HG02852 (cell line): ENCODE results near the gene ANKRD2.
"Not testable (repeated sequence)": the region's sequence is repeated elsewhere in the genome, so short reads cannot be mapped to it uniquely, and the experiment has no call there.

Source experiments
- ATAC-seq: cut with Tn5 transposase; IDR thresholded peaks from one replicate; pipeline ENCODE4 v1.9.1; 2021; ENCODE audit warnings: mild to moderate bottlenecking, moderate library complexity; ENCODE audit not compliant: unreplicated experiment

The ANKRD2 gene, protein sequence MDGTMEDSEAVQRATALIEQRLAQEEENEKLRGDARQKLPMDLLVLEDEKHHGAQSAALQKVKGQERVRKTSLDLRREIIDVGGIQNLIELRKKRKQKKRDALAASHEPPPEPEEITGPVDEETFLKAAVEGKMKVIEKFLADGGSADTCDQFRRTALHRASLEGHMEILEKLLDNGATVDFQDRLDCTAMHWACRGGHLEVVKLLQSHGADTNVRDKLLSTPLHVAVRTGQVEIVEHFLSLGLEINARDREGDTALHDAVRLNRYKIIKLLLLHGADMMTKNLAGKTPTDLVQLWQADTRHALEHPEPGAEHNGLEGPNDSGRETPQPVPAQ

DNA sequence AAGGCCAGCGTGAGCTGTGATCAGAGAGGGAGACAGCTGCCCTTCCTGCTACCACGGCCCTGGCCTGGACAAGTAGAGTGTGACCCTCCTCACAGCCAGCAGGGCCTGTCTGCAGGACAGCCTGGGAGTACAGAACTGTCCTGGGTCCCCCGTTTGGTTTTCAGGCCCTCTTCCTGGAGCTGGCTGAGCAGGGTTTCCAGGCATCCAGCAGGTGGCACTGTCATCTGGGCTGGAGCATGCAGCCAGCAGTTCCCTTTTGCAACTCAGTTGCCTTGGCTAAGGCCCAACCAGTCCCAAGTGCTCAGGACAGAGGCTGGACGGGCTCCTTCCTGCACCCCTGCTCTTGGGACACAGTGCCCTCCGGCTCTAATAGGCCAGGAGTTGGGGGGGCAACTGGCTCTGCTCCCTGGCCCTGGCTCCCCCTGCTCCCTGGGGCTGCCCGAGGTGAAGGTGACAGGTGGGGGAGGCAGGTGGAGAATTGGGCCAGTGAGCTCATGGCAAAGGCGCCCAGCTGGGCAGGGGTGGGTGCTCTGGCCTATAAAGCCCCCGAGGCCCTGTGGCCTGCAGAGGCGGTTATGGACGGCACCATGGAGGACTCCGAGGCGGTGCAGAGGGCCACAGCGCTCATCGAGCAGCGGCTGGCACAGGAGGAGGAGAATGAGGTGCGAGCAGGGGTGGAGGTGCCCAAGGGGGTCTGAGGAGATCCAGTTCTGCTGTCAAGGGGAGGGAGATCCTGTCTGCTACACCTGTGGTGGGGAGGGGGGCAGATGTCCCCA lies at the start of gene ANKRD2:
TSS of gene ANKRD2 (plus strand) at position 566 of the 776 bp plus-strand sequence. CDS start at position 576, 10 bp downstream.
- ATAC-seq = no peak

DNA sequence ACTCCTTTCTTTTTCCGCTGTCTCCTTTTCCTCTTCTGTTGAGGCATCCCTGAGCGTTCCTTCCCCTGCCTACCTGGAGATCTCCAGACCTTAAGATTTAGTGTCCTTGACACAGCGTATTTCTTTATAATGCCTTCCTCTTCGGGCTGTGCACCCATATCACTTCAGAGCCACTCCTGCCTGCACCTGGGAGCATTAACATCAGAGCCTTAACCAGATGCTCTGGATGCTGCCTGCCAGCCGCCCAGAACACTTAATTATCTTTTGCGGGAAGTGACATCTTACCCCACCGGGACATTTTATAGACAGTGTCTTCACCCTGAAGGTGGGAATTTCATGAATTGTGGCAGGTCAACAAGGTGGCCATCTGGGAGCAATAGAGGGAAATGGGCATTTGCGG lies 49.6 kb upstream of the ANKRD2 start:
- no peak for ATAC-seq

DNA sequence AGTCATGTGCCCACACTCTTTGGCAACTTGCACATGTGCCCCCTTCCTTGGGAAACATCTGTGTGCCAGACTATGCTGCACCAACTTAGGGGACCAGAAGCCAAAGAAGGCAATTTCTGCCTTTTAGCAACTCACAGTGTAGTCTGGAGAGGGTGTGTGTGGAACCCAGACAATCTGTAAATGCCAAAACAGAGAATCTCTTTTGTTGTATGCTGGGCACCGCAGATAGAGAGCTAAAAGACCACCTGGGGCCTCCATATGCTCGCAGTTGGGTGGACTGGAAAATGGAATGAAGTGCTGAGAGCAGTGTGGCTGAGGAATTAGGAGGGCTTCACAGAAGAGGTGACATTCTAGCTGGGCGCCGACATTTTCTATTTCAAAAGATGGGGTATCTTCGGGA lies 47.5 kb upstream of the ANKRD2 start:
- no peak for ATAC-seq

DNA sequence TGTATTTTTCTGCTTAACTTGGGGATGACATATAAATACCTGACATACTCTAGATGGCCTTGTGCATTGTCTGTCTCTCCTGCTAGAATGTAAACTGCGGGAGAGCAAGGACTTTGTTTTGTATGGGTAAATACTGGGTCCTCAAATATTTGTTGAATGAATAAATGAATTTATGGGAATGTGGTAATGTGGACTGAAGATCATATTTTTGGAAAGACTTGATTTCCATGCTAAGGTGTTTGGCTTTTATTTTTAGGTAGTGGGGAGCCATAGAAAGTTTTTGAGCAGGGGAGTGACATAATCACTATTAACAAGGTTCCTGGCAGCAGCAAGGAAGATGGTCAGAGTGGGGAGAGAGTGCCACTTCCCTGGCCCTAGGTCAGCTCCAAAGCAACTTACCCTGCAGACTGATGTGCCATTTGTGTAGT lies 46.9 kb upstream of the ANKRD2 start:
- no peak for ATAC-seq

DNA sequence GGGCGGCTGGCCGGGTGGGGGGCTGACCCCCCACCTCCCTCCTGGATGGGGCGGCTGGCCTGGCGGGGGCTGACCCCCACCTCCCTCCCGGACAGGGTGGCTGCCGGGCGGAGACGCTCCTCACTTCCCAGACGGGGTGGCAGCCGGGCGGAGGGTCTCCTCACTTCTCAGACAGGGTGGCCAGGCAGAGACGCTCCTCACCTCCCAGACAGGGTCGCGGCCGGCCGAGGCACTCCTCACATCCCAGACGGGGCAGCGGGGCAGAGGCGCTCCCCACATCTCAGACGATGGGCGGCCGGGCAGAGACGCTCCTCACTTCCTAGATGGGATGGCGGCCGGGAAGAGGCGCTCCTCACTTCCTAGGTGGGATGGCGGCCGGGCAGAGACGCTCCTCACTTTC lies 43.7 kb upstream of the ANKRD2 start:
- ATAC-seq = not testable (repeated sequence)

DNA sequence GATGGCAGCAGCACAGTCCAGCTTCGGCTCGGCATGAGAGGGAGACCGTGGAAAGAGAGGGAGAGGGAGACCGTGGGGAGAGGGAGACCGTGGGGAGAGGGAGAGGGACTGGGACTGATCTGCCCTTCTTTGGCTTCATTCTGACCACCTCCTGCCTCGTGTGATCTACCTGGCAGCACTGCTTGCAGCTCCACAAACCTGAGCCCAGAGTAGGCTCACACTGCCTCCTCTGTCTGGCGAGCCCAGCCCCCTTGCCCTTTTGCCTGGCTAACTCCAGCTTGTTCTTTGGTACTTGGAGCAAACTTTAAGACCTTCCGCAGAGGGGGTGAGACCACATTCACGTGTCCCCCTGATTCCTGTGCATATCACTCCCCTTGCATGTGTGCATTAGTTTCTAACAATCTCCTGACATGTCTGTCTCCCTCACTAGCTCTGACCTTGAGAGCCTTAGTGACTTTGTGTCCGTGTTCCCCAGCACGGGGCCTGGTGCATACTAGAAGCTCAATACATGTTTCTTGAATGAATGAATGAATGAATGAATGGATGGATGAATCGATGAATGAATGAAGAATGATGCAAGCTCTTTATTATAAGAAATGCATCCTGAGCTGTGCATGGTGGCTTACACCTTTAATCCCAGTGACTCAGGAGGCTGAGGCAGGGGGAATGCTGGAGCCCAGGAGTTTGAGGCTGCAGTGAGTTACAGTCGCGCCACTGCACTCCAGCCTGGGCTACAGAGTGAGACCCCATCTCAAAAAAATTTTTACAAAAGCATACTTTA lies 42.7 kb upstream of the ANKRD2 start:
- ATAC-seq = no peak

DNA sequence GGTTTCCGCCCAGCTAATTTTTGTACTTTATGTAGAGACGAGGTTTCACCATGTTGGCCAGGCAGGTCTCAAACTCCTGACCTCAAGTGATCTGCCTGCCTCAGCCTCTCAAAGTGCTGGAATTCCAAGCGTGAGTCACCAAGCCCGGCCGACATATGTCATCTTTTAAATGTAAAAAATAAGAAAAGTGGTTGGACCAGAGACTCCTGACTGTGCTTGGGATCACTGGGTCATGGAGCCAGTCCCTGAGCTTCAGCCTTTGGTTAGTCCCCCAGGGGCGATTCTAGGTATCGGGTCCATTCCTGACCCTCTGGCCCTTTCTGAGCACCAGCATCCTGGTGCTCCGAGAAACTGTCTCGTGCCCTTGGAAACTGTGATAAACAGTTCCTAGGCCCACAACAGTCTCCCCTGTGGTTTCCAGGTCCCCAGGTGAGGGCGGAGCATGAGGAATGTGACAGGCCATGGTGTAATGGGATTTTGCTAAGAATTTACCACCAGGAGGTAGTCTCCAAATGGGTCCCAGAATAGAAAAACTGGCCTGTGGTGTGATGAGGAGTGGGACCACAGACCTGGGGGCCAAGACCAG lies 41.1 kb upstream of the ANKRD2 start:
- ATAC-seq = no peak

DNA sequence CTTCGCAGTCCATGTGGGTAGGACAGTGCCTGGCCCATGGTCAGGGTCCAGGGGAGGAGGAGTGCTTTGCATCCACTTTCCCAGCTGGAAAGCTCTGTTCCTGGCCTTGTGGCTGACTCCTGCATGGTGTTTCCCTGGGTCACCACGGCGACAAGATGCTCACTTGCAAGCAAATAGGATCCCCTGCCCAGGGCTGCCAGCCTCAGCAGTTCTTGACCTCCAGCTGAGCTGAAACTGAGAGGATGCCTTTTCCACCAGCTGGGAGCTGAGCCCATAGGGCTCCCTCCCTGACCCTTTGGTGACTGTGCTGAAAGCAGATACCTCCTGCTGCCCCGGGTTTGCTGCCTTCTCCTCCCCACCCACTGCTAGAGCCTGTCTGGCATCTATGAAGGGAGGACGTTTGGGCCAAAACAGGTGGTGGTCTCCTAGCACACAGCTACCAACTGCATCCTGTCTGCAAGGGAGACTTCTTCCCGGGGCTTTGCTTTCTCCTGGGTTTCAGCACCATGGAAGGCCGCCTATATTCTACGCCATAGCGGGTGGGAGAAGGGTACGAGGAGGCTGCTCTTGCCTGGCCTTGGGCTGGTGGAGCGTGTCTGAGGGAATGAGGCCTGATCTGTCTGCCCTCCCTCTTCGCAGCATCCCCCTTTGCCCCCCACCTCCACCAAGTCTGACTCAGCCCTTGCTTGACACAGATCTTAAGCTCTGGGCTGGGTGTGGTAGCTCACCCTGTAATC lies 39.5 kb upstream of the ANKRD2 start:
- no peak for ATAC-seq

DNA sequence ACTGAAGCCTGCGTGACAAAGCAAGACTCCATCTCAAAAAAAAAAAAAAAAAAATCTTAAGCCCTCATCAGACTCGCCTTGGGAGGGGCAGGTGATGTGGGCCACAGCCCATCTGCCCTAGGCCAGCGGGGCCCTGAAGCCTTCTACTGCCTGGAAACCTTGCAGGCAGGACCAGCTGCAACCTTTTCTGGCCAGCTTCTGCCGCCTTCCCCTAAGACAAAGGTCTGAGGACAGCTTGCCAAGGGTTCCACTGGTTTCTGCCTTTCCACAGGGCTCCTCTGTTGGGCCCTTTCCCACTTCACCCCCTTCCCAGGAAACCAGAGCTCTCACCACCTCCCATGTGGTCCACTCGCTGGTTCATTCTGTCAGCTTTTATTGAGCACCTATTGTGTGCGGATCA lies 38.7 kb upstream of the ANKRD2 start:
- ATAC-seq = no peak

DNA sequence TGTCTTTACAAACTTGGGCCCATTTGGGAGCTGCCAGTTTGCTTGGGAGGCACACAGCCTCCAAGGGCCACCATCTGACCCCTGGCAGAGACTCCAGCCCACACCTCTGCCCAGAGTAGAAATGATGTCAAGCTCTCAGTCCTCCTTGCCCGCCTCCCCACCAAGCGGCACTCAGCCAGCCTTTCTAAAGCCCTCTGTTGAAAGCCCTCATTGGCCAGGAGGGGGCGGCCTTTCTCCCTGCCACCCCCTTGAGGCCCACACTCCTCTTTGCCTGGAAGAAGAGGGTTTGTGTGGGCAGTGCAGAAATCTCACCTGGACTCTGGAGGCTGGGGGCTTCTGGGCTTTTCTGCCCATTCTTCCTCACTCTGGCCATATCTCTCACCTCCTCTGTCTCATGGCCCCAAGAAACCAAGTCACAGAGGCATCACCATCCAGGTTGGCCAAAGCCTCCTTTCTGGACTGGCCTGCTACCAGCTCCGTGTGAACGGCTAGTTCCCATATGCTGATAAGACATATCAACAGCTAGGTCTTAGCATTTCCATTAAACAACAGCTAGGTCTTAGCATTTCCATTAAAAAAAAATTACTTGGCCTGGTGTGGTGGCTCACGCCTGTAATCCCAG lies 37.7 kb upstream of the ANKRD2 start:
- no peak for ATAC-seq

DNA sequence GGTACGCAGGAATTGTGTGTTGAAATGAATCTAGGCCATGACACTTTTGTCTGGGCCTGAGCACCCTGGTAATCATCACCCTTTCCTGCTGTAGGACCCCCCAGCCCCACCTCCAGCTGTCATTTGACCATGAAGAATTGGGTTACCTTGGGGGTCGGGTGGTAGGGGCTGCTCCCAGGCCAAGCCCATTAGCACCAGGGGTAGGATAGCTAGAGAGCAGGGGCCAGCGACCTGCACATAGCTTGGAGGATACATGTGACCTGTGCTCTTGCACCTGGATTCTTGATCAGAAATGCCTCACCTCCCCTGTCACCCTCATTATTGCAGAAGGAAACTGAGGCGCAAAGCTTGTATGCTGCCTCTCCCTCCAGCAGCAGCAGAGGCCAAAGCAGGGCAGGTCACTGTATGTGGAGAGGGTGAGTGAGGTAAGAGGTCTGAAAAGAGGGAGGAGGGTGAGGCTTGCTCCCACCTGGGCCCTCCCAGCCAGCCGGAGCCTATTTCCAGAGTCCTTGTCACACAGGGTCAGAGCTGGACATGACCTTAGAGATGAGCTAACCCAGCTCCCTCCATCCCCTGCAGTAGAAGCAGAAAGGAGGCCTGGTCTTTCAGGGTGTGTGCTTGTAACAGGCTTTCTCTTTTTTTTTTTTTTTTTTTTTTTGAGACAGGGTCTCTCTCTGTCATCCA lies 35.3 kb upstream of the ANKRD2 start:
- no peak for ATAC-seq

DNA sequence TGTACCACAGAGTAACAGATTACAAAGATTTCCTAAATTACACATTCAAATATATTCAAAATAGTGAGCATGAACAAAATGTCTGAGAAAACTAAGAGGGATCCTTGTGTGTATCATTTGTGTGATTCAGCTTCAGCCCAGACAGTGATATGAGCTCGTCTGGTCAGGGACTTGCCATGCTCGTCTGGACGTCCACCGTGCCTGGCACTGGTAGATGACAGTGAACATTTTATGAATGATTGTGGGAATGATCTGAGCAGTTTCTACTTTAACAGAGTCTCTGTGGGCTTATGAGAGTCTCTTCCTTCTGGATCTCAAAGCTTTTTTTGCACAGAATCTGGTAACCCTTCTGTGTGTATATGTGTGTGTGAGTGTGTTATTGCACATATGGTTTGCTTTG lies 34.2 kb upstream of the ANKRD2 start:
- no peak for ATAC-seq

DNA sequence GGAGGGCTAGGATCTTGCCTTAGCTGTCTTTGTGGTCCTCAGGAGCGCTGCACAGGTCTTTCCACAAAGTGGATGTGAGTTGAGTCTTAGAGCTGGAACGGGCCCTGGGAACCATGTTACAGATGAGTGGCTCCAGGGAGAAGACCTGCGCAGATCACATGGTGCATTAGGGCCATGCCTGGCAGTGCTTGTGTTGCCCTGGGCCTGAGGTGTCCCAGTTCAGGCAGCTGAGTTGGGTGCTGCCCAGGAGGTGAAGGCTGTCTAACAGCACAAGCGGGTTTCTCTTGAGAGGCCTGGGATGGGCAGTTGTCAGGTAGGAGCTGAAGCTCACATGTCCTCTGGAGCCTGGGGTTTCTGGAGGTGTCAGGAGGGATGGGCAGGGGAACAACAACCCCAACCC lies 33.7 kb upstream of the ANKRD2 start:
- no peak for ATAC-seq

DNA sequence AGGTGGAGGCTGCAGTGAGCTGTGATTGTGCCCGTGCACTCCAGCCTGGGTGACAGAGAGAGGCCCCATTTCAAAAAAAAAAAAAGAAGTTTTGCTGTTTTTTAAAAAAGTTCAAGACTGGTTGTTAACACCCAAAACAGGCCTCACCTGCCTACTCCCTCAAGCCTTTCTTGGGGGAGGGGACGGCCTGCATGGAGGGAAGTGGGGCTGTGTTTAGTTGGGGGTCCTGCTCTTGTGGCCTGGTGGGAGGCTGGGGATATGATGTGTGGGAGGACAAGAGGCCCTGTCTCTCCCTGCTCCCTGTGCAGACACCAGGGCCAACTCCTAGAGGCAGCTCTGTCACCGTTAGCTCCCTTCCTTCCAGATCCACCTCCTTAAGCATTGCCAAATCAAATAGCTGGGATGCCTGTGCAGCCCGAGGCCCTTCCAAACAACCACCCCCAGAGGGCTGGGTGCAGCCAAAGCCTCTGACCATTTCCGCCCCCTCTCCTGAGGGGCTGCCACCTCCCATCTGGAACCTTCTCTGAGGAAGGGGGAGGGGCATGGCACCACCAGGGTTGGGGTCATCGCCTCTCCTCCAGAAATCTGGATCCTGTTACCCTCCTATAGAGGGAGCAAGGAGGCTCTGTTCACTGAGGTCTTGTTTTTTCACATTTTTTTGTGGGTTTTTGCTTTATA lies 32.9 kb upstream of the ANKRD2 start:
- no peak for ATAC-seq

DNA sequence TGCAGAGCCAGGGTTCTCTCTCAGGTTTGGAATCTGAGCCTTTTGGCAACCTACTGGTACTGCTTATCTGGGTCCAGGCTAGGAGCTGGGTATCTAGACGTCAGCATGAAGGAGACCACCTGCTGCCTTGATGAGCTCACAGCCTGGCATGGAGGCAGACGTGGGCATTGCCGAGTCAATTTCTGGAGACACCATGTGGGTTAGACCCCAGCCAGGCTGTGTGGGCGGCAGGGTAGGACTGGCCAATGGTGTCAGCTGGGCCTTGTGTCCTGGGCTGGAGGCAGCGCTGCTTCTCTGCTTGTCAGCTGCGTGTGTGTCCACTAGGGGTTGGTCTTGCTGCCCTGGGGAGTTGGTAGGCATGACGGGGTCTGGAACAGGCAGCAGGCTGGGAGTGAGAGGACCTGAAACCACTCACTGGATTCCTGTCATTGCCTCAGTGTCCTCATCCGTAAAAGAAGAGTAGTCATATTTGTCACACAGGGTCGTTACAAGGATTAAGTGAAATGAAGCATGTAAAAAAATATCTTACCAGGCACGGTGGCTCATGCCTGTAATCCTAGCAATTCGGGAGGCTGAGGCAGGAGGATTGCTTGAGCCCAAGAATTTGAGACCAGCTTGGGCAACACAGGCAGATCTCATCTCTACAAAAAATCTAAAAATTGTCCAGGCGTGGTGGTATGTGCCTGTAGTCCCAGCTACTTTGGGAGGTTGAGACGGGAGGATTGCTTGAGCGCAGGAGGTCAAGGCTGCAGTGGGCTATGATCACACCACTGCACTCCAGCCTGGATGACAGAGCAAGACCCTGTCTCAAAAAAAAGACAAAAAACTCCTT lies 31.7 kb upstream of the ANKRD2 start:
- no peak for ATAC-seq

DNA sequence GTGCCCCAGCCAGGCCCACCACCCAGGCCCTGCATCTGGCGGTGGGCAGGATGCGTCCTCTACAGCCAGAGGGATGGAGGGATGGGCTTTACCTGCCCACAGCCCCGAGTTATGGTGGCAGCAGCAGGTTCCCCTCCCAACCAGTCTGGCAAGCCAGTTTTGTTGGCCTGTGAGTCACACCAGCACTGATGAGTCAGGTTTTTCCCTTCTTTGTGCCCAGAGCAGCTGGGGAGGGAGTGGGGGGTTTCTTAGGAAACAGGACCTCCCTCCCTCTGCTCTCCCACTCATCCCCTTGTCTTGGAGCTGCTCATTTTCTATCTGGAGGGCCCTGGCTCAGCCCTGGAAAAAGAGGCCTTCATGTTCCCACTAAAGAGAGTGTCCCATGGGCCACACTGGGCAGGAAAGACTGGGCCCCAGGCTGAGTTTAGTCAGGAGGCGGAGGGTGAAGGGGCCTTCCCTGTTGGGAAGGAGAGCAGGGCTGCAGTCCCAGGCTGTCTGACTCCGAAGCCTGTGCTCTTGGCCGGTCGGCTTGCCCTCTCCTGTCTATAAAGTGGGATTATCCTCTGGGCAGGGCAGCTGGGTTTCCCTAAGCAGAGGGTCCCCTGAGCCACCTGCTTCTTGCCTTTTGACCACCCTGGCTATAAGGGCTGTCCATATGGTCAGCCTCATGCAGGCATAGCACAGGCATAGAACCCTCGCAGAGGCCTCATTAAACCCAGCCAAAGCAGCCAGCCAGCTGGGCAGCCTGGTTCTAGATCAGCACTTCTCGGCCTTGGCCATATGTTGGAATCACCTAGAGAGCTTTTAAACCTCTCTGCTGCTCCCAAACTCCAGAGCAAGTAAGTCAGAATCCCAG lies 30.2 kb upstream of the ANKRD2 start:
- ATAC-seq = no peak

DNA sequence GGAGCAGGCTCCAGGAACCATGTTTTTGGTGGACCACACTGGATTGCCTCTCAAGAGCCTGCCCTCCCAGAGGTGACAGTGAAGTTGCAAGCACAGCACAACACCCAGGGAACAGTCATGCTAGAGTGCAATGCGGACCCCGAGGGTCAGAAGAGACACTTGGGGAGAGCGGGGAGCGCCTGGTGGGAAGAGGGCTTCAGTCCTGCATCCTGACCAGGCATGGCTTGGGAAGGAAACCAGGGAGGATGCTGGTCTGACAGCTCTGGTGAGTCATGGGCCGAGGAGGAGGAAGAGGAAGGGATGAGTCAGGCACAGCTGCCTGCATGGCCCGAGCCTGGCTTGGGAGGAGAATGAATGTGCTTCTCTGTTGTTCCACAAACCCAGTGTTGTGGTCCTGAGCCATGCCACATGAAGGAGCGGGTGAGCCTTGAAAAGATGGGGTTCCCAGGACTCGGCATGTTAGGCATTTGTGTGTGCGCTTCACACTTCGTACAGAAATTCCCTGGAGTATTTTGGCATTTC lies 29.5 kb upstream of the ANKRD2 start:
- no peak for ATAC-seq
